Measurements from ENCODE around the gene FHOD3. TPM values are rescaled to one million over a fixed set of nuclear protein-coding genes. Genes with fewer than 3 reads are reported as not detected.

FHOD3 gene
- total and polyA plus RNA-seq, 2 of the 8 experiments (the other 6 are each of a cell fraction or from before 2014, with no cell fraction given), result 9.7 to 10.5 TPM

DNA sequence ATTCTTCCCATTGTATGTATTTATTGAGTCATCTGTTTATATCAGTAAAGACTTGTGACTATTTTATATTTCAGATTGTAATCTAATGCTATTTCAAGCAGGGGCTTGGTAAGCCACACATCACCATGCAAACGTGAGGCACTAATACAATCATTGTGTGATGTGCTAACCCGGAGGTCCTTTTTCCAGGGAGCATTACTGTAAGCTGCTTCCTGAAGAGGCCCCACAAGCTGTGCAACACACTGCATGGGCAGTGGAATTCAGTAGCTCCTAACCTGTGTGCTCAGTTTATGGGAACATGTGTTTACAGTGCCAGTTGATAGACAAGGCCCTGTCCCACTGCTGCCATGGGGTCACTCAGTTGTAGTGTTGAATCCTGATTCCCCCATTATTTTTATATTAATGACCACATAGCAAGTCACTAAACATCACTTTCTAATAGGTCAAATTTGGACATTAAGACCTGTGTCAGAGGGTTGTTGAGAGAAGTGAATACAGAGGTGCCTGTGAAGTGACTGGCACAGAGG is 162.9 kb downstream of the FHOD3 start (continued):
- TF ChIP-seq ZNF274 (IDR thresholded peaks at IDR 0.05; ENCODE audit: borderline replicate concordance, extremely low read depth, low read length) (no peak), EZH2 (IDR thresholded peaks at IDR 0.05; ENCODE audit: low read depth, low read length, severe bottlenecking) (no peak), SP1 (IDR thresholded peaks at IDR 0.05; ENCODE audit: low read depth, low read length) (no peak), BACH1 (IDR thresholded peaks at IDR 0.05; ENCODE audit: low read length) (no peak), TEAD4 (IDR thresholded peaks at IDR 0.05; ENCODE audit: low read depth, low read length) (no peak), TBP (IDR thresholded peaks at IDR 0.05; ENCODE audit: low read depth, low read length) (no peak), RXRA (IDR thresholded peaks at IDR 0.05; ENCODE audit: insufficient read depth, low read depth, low read length) (no peak), CTBP2 (IDR thresholded peaks at IDR 0.05; ENCODE audit: borderline replicate concordance, insufficient read depth, insufficient read length, low read length) (no peak)
- TF ChIP-seq, protein P1, sequence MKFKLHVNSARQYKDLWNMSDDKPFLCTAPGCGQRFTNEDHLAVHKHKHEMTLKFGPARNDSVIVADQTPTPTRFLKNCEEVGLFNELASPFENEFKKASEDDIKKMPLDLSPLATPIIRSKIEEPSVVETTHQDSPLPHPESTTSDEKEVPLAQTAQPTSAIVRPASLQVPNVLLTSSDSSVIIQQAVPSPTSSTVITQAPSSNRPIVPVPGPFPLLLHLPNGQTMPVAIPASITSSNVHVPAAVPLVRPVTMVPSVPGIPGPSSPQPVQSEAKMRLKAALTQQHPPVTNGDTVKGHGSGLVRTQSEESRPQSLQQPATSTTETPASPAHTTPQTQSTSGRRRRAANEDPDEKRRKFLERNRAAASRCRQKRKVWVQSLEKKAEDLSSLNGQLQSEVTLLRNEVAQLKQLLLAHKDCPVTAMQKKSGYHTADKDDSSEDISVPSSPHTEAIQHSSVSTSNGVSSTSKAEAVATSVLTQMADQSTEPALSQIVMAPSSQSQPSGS (IDR thresholded peaks at IDR 0.05; ENCODE audit: low read length), result no peak
- TF ChIP-seq, protein P2, sequence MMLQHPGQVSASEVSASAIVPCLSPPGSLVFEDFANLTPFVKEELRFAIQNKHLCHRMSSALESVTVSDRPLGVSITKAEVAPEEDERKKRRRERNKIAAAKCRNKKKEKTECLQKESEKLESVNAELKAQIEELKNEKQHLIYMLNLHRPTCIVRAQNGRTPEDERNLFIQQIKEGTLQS (IDR thresholded peaks at IDR 0.05; ENCODE audit: insufficient read depth, low read depth, low read length), result no peak
